Choroid plexus epithelial cell (primary cell): ENCODE results near the gene RUNX1.

Experiments used
- DNase-seq: peaks from one replicate; pipeline ENCODE4 v3.0.0-alpha.2; 2010; ENCODE audit warnings: low read depth
- H3K4me3 ChIP-seq: 2 replicates; pipeline ENCODE4 v1.5.1; 2011; ENCODE audit warnings: low read depth, mild to moderate bottlenecking, control low read depth, low read length, moderate library complexity
- TF ChIP-seq, protein P1 (sequence below): conservative IDR thresholded peaks from 2 replicates; pipeline ENCODE4 v1.5.1; 2011; ENCODE audit warnings: low read depth, mild to moderate bottlenecking, control low read depth, inconsistent platforms, low read length, moderate library complexity

Gene RUNX1

DNA sequence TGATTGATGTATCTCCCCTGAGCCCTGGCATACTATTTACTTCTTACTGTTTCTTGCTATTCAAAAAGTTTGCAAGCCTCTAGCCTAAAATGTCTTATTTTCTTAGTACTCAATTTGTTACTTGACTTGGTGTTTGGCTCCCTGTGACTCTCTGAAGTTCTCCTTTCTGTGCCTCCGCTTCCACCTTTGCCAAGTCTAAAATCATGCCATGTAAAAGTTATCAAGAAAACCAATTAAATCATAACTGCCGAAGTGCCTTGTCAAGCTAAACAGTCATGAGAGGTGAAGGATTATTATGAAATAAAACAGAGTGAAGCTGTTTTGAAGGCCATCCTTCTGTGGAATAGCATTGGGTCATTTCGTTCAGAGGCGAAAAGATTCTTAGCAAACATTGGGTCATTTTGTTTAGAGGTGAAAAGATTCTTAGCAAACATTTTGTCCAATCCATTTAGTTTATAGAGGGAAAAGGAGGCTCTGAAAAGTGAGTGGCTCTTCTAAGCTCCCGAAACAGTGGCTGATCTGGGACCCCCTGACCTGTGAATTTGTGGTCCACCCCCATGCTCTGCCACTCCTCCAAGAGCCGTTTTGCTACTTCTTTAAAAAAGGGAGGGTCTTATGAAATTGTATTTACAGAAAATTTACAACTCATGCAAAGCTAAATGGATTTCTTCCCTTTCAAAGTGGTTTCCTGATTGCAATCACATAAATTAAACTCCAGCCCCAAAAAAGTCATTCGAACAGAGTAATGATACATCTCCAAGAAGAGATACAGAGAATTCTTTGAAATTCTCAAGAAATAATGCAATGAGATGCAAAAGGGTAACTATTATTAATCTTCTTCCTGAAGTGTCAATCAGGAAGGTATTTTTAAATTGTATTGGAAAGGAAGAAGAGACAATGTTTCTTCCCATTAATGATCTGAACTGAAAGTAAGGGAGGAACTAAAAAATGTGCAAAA is 141.4 kb downstream of the RUNX1 start:
- H3K4me3 ChIP-seq = no peak overlapping the region
- TF ChIP-seq, protein P1, sequence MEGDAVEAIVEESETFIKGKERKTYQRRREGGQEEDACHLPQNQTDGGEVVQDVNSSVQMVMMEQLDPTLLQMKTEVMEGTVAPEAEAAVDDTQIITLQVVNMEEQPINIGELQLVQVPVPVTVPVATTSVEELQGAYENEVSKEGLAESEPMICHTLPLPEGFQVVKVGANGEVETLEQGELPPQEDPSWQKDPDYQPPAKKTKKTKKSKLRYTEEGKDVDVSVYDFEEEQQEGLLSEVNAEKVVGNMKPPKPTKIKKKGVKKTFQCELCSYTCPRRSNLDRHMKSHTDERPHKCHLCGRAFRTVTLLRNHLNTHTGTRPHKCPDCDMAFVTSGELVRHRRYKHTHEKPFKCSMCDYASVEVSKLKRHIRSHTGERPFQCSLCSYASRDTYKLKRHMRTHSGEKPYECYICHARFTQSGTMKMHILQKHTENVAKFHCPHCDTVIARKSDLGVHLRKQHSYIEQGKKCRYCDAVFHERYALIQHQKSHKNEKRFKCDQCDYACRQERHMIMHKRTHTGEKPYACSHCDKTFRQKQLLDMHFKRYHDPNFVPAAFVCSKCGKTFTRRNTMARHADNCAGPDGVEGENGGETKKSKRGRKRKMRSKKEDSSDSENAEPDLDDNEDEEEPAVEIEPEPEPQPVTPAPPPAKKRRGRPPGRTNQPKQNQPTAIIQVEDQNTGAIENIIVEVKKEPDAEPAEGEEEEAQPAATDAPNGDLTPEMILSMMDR = no peak
- no peak for DNase-seq

DNA sequence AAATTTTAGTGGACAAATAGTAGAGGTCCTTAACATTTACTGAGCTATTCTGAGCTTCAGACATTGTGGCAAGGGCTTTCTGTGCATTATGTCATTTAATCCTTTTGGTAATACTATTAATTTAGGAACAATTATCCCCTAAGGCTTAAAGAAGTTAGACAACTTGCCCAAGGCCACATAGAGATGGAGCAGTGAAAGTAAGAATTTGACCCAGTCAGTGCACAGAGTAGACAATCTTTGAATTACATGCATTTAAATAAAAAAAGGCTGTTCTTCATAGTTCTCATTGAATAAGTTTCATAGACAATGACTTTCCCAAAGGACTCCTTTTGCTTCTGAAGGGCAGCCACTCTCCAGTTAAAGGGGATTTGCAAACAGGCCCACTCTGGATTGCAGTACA is 142.7 kb downstream of the RUNX1 start:
- TF ChIP-seq, protein P1 = no peak
- no peak for DNase-seq
- no peak overlapping the region for H3K4me3 ChIP-seq

DNA sequence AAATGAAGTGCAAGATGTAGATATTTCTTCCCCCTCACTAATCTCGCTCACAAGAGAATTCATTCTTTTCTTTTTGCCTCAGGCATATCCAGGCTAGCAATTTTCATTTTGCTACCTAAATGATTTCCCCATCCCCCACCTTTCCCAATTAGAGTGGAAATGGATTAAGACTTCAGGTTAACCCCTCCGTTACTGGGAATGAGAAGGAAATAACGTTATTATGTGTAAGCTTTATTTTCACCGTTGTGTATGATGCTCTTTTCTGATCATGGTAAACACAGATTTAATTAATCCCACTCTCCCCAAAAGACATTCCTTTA is 143.9 kb downstream of the RUNX1 start:
- TF ChIP-seq, protein P1 = no peak
- no peak overlapping the region for H3K4me3 ChIP-seq
- DNase-seq = no peak

DNA sequence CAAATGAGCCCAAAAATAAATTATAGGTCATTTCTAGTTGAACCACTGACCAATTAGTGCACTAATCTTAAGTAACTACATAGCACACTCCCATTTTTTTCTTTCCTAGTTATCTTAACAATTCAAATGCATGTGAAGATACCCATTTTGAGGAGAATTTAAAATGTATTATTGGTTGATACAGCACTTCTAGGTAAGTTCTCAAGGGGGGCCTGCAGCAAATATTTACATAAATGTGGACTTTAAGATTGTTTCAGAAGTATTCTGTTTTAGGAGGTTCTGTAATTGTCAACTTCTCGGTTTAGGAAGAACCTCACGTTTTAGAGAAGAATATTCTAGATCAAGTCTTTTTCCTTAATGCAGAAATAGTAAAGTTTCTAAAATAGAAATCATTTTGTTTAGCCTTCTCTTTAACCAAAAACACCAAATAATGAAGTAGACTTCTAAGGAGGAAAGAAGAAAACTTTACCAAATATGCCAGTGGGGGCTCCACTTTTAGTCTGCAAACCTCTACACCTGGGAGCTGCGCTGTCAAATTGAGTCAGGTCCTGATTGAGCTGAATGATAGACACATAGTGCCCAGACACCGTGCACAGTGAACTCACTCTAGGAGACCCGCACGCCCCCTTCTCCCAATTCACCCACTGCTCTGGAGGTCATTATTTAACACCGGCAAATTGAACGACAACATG is 144.4 kb downstream of the RUNX1 start:
- no peak overlapping the region for H3K4me3 ChIP-seq
- TF ChIP-seq, protein P1 = no peak
- no peak for DNase-seq

DNA sequence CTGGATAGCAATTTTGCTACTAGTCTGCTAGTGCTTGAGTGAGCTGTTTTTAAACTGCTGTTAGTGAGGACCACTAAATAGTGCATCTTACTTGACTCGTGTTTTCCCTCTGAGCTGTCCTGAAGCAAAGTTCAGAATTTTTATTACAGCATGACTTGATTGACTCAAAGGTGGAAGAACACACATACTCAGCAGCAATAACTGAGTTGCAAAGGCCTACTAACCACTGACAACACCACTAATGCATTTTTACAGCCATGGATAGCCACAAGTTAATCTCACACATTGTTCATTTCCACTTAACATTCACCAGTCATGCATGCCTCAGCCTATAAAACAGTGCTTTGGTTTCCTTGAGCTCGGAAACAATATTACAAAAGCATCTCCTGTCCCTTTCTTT is 148.7 kb downstream of the RUNX1 start:
- TF ChIP-seq, protein P1 = no peak
- no peak overlapping the region for H3K4me3 ChIP-seq
- DNase-seq = no peak

DNA sequence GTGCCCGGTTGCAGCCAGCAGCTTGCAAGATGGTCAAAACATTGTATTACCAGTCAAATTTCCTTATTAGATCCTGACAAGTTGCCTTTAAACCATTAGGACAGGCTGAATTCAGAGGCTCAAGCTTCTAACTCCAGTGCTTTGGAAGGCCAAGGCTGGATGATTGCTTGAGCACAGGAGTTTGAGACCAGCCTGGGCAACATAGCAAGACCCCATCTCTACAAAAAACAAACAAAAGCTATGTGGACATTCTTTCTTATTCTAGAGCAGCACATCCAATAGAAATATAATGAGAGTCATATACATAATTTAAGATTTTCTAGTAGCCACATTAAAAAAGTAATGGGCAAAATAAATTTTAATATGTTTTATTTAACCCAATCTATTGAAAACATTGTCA is 149.3 kb downstream of the RUNX1 start:
- DNase-seq = no peak
- no peak overlapping the region for H3K4me3 ChIP-seq
- TF ChIP-seq, protein P1 = no peak

DNA sequence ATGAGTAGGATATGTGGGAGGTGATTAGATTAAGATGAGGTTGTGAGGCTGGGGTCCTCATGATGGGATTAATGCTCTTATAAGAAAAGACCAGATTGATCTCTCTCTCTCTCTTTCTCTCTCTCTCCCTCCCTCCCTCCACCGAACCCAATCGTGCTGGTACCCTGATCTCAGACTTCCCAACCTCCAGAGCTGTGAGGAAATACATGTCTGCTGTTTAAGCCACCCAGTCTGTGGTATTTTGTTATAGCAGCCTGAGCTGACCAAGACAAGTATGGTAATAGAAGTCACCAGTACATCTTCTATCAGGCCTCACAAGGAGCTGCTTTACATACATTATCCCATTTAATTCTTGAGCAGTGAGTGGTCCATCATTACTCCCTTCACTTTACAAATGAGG is 149.8 kb downstream of the RUNX1 start:
- no peak overlapping the region for H3K4me3 ChIP-seq
- no peak for DNase-seq
- TF ChIP-seq, protein P1 = no peak
